ENCODE results near the gene ZCCHC9.
"Not testable (repeated sequence)": the region's sequence is repeated elsewhere in the genome, so short reads cannot be mapped to it uniquely, and the experiment has no call there.

Gene ZCCHC9

GRCh38 chr5:81301271-81302015 is at the start of gene ZCCHC9:
Gene ZCCHC9 (plus strand): TSS chr5:81301587. CDS start chr5:81304758, 3,171 bp downstream.
- DNase-seq (ENCODE audit: low read depth in 2 of 2), result peak; percentile 84 to 91

GRCh38 chr5:81251922-81252321 is 49.5 kb upstream of the ZCCHC9 start:
- DNase-seq (ENCODE audit: low read depth in 2 of 2), result no peak

- DNase-seq (ENCODE audit: low read depth in 2 of 2), result no peak
Observed at GRCh38 chr5:81252904-81253303, 48.5 kb upstream of the ZCCHC9 start.

GRCh38 chr5:81253875-81254274 is 47.5 kb upstream of the ZCCHC9 start:
- DNase-seq (ENCODE audit: low read depth in 2 of 2), result no peak

- no peak for DNase-seq (ENCODE audit: low read depth in 2 of 2)
Observed at GRCh38 chr5:81254886-81255559, 46.4 kb upstream of the ZCCHC9 start.

- no peak for DNase-seq (ENCODE audit: low read depth in 2 of 2)
Observed at GRCh38 chr5:81256766-81257165, 44.6 kb upstream of the ZCCHC9 start.

- not testable (repeated sequence) for DNase-seq (ENCODE audit: low read depth in 2 of 2)
Observed at GRCh38 chr5:81262796-81263195, 38.6 kb upstream of the ZCCHC9 start.

GRCh38 chr5:81265101-81265500 is 36.3 kb upstream of the ZCCHC9 start:
- no peak for DNase-seq (ENCODE audit: low read depth in 2 of 2)

- no peak for DNase-seq (ENCODE audit: low read depth in 2 of 2)
Observed at GRCh38 chr5:81268521-81269196, 32.7 kb upstream of the ZCCHC9 start.

- DNase-seq (ENCODE audit: low read depth in 2 of 2), result no peak
Observed at GRCh38 chr5:81269751-81270393, 31.5 kb upstream of the ZCCHC9 start.

GRCh38 chr5:81270394-81271027 is 30.9 kb upstream of the ZCCHC9 start:
- not testable (repeated sequence) for DNase-seq (ENCODE audit: low read depth in 2 of 2)

GRCh38 chr5:81283976-81284375 is 17.4 kb upstream of the ZCCHC9 start:
- no peak for DNase-seq (ENCODE audit: low read depth in 2 of 2)

GRCh38 chr5:81286059-81286617 is 15.2 kb upstream of the ZCCHC9 start:
- no peak for DNase-seq (ENCODE audit: low read depth in 2 of 2)

GRCh38 chr5:81288021-81288433 is 13.4 kb upstream of the ZCCHC9 start:
- DNase-seq (ENCODE audit: low read depth in 2 of 2), result no peak

GRCh38 chr5:81290146-81290545 is 11.2 kb upstream of the ZCCHC9 start:
- DNase-seq (ENCODE audit: low read depth in 2 of 2), result no peak

- no peak for DNase-seq (ENCODE audit: low read depth in 2 of 2)
Observed at GRCh38 chr5:81292130-81292529, 9.3 kb upstream of the ZCCHC9 start.

GRCh38 chr5:81294021-81294420 is 7.4 kb upstream of the ZCCHC9 start:
- not testable (repeated sequence) for DNase-seq (ENCODE audit: low read depth in 2 of 2)

GRCh38 chr5:81297531-81297930 is 3.9 kb upstream of the ZCCHC9 start:
- no peak for DNase-seq (ENCODE audit: low read depth in 2 of 2)

GRCh38 chr5:81300921-81301270 is 491 bp upstream of the ZCCHC9 start:
- DNase-seq (ENCODE audit: low read depth in 2 of 2), result no peak

- DNase-seq (ENCODE audit: low read depth in 2 of 2), result no peak
Observed at GRCh38 chr5:81302596-81302995, 1.2 kb downstream of the ZCCHC9 start.

GRCh38 chr5:81303563-81303962 is 2.2 kb downstream of the ZCCHC9 start:
- no peak for DNase-seq (ENCODE audit: low read depth in 2 of 2)

GRCh38 chr5:81305785-81306184 is 4.4 kb downstream of the ZCCHC9 start:
- no peak for DNase-seq (ENCODE audit: low read depth in 2 of 2)
